KMS-11 (cell line): Measurements from ENCODE around the gene AKAP13.

Source experiments
- H2AFZ ChIP-seq: fragments of 200-600 bp; sonication (generic); 2 replicates; pipeline ENCODE4 v1.6.1; 2016; ENCODE audit warnings: antibody characterized with exemption, mixed run types, low read depth
- H3K27ac ChIP-seq: fragments of 200-600 bp; sonication (generic); 2 replicates; pipeline ENCODE4 v1.6.1; 2016; ENCODE audit warnings: mild to moderate bottlenecking, mixed run types
- H3K27me3 ChIP-seq: fragments of 200-600 bp; sonication (generic); 2 replicates; pipeline ENCODE4 v1.6.1; 2017; ENCODE audit warnings: mild to moderate bottlenecking, low read depth, mixed run types, moderate library complexity; ENCODE audit not compliant: insufficient read depth
- H3K36me3 ChIP-seq: fragments of 200-600 bp; sonication (generic); 2 replicates; pipeline ENCODE4 v1.6.1; 2017; ENCODE audit warnings: mild to moderate bottlenecking, mixed run types; ENCODE audit not compliant: insufficient read depth
- H3K4me1 ChIP-seq: fragments of 200-600 bp; sonication (generic); 2 replicates; pipeline ENCODE4 v1.6.1; 2016; ENCODE audit warnings: mild to moderate bottlenecking, low read depth, mixed run types; ENCODE audit not compliant: poor library complexity, severe bottlenecking
- H3K4me2 ChIP-seq: fragments of 200-600 bp; sonication (generic); 2 replicates; pipeline ENCODE4 v1.7.0; 2016; ENCODE audit warnings: mild to moderate bottlenecking, mixed run types
- H3K4me3 ChIP-seq: fragments of 200-600 bp; sonication (generic); IDR thresholded peaks from 2 replicates; pipeline ENCODE4 v1.6.1; 2017; ENCODE audit warnings: low read depth, low read length, mixed read lengths; ENCODE audit not compliant: insufficient read depth
- H3K79me2 ChIP-seq: fragments of 200-600 bp; sonication (generic); 2 replicates; pipeline ENCODE4 v1.6.1; 2016; ENCODE audit warnings: low read depth, mixed run types; ENCODE audit not compliant: insufficient read depth
- H3K9ac ChIP-seq: fragments of 200-600 bp; sonication (generic); 2 replicates; pipeline ENCODE4 v1.6.1; 2016; ENCODE audit warnings: mild to moderate bottlenecking, mixed run types
- H4K20me1 ChIP-seq: fragments of 200-600 bp; sonication (generic); 2 replicates; pipeline ENCODE4 v1.6.1; 2016; ENCODE audit warnings: mild to moderate bottlenecking, mixed run types; ENCODE audit not compliant: insufficient read depth
- CTCF ChIP-seq: fragments of 200-600 bp; sonication (generic); conservative IDR thresholded peaks from 2 replicates; pipeline ENCODE4 v1.6.1; 2017; ENCODE audit warnings: low read depth, mild to moderate bottlenecking, antibody characterized with exemption, low read length, moderate library complexity, mixed read lengths

Gene AKAP13

DNA sequence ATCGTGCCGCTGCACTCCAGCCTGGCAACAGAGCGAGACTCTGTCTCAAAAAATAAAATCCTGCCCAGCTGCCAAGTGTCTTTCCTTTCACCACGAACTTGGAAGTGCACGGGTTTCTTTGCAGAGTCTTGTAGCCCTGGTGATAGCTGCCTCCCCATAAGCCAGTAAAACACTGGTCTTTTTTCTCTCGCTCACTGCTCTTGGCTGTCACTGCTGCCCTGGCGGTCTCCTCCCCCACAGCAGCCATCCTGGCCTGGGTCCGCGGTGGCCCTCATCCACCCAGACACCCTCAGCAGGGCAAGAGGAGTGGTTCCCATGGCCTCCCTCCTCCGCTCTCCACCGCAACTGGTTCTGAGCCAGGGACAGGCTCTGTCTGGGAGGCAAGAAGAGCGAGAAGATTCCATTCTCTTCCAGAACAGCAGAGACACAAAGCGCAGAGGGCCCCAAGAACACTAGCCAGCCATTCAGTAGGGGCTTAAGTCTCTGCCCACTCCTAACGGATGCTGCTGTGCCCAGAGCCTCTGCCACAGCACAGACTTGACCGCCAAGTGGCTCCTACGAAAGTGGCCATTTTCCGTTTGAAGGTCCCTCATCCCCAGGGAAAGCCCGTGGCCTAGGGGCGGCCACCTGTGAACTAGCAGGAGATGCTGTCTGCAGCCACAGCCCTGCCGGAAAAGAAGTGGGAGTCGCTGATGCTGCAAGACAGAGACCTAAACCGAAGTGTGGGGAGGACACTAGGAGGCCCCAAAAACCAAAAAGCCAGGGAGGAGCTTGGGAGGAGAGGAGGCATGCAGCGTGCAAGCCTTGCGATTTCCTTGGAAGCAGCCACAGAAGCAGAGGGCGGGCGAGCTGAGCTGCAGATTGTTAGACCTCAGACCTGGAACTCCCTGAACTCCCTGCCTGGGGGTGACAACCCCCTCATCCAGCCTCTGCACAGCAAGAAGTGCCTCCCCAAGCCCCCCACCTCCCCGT is 370.2 kb downstream of the AKAP13 start:
- Histone ChIP-seq H3K79me2 (no peaks in the 10 kb centered on the region), H3K4me2 (no peak overlapping the region), H3K4me1 (no peaks in the 10 kb centered on the region), H3K27me3 (no peaks in the 10 kb centered on the region), H3K9ac (no peak overlapping the region), H3K27ac (no peak overlapping the region), H2AFZ (no peak overlapping the region), H3K4me3 (no peak overlapping the region), H3K36me3 (no peaks in the 10 kb centered on the region), H4K20me1 (no peaks in the 10 kb centered on the region)
- no peak for TF ChIP-seq CTCF

DNA sequence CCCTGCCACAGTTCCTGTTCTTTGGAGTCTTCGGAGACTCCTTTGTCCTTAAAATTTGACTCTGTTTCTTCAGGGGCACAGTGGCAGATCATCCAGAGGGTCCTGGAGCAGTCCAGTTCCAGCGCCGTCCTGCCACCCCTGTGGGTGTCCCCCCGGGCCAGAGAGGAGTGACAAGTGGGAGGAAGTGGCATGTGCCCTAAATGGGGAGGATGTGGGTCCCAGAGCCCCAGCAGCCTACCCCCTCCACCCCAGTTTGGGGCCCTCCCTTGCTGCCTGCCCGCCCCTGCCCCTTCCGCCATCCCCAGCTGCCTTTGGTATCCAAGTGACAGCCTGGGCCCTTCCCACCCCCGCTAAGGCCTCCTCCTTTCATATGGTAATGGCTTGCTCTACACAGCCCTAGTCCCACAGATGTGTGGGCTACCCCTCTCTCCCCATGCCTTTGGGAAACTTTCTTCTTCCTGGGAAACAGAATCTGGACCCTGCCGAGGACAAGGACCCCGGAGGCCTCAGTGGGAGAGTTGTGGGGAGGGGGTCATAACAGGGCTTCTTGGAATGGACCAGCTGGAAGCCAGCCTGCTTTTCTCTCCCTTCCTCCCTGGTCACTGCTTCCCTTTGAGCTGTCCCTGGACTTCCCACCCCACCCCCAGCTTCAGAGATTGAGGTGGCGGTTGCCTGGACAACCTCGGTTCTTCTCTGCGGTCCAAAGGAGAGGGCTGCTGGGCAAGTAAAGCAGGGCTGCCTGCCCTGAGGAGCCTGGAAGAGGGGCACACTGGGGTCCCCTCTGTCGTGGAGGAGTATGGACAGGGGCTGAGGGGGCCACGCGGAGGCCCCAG is 371.1 kb downstream of the AKAP13 start:
- Histone ChIP-seq H3K9ac (no peak overlapping the region), H2AFZ (no peak overlapping the region), H3K36me3 (no peaks in the 10 kb centered on the region), H3K79me2 (no peaks in the 10 kb centered on the region), H3K27ac (no peak overlapping the region), H4K20me1 (no peaks in the 10 kb centered on the region), H3K4me3 (no peak overlapping the region), H3K27me3 (no peaks in the 10 kb centered on the region), H3K4me2 (no peak overlapping the region), H3K4me1 (no peaks in the 10 kb centered on the region)
- TF ChIP-seq CTCF, result no peak

GRCh38 chr15:85752124-85752475 is 371.7 kb downstream of the AKAP13 start:
- no peak overlapping the region for H2AFZ ChIP-seq
- no peak overlapping the region for H3K27ac ChIP-seq
- no peak overlapping the region for H3K4me3 ChIP-seq
- H3K36me3 ChIP-seq, result no peaks in the 10 kb centered on the region
- no peaks in the 10 kb centered on the region for H4K20me1 ChIP-seq
- TF ChIP-seq CTCF, result no peak
- H3K79me2 ChIP-seq, result no peaks in the 10 kb centered on the region
- H3K4me1 ChIP-seq, result no peaks in the 10 kb centered on the region
- H3K9ac ChIP-seq, result no peak overlapping the region
- H3K4me2 ChIP-seq, result no peak overlapping the region
- no peaks in the 10 kb centered on the region for H3K27me3 ChIP-seq

GRCh38 chr15:85752491-85752961 is 372.1 kb downstream of the AKAP13 start:
- no peak overlapping the region for H3K4me3 ChIP-seq
- H3K79me2 ChIP-seq, result no peaks in the 10 kb centered on the region
- no peak overlapping the region for H3K4me2 ChIP-seq
- no peaks in the 10 kb centered on the region for H3K27me3 ChIP-seq
- H3K27ac ChIP-seq, result no peak overlapping the region
- H4K20me1 ChIP-seq, result no peaks in the 10 kb centered on the region
- no peak overlapping the region for H3K9ac ChIP-seq
- no peaks in the 10 kb centered on the region for H3K4me1 ChIP-seq
- TF ChIP-seq CTCF, result no peak
- H3K36me3 ChIP-seq, result no peaks in the 10 kb centered on the region
- no peak overlapping the region for H2AFZ ChIP-seq
